ENCODE results near the gene ACRV1.

Gene ACRV1

GRCh38 chr11:125649465-125650166, 31.0 kb downstream of the ACRV1 start:
- DNase-seq (ENCODE audit: low spot score): no peak

GRCh38 chr11:125645871-125646270, 34.8 kb downstream of the ACRV1 start:
- DNase-seq (ENCODE audit: low spot score): no peak

GRCh38 chr11:125638315-125638714, 42.3 kb downstream of the ACRV1 start:
- DNase-seq (ENCODE audit: low spot score): no peak

- DNase-seq (ENCODE audit: low spot score): no peak
These were observed 42.8 kb downstream of the ACRV1 start for GRCh38 chr11:125637840-125638239.

GRCh38 chr11:125627236-125627910, 53.3 kb downstream of the ACRV1 start:
- no peak for DNase-seq (ENCODE audit: low spot score)

- peak; percentile 75 for DNase-seq (ENCODE audit: low spot score)
These were observed 54.2 kb downstream of the ACRV1 start for GRCh38 chr11:125626288-125626950.

- DNase-seq (ENCODE audit: low spot score): peak; percentile 83
These were observed 54.9 kb downstream of the ACRV1 start for GRCh38 chr11:125625630-125626287.

GRCh38 chr11:125625225-125625629, 55.4 kb downstream of the ACRV1 start:
- no peak for DNase-seq (ENCODE audit: low spot score)

GRCh38 chr11:125624756-125625213, 55.9 kb downstream of the ACRV1 start, which contains the start of gene CHEK1:
CHEK1 (plus strand) TSS chr11:125625163; CDS start chr11:125626769, 1,606 bp downstream.
- no peak for DNase-seq (ENCODE audit: low spot score)

- DNase-seq (ENCODE audit: low spot score): no peak
These were observed 57.6 kb downstream of the ACRV1 start for GRCh38 chr11:125623064-125623463.

GRCh38 chr11:125621995-125622394, 58.7 kb downstream of the ACRV1 start:
- DNase-seq (ENCODE audit: low spot score): no peak
